Hair follicle dermal papilla cell (primary cell): ENCODE data around the gene IGFBP4. TPM values are rescaled to one million over a fixed set of nuclear protein-coding genes. Genes with fewer than 3 reads are reported as not detected.

Experiments used
- total RNA-seq: library from RNA; depleted of rRNA; stranded (reverse); fragments of >200 nt; gene quantifications from 2 replicates; pipeline ENCODE4 v1.2.3, GENCODE V29; 2012

IGFBP4 gene
- total RNA-seq, result 168 and 230 TPM in 2 replicates

GRCh38 chr17:40443196-40443987 is at the start of gene IGFBP4:
TSS of gene IGFBP4 (plus strand) at chr17:40443450. CDS start at chr17:40443736, 286 bp downstream.

DNA sequence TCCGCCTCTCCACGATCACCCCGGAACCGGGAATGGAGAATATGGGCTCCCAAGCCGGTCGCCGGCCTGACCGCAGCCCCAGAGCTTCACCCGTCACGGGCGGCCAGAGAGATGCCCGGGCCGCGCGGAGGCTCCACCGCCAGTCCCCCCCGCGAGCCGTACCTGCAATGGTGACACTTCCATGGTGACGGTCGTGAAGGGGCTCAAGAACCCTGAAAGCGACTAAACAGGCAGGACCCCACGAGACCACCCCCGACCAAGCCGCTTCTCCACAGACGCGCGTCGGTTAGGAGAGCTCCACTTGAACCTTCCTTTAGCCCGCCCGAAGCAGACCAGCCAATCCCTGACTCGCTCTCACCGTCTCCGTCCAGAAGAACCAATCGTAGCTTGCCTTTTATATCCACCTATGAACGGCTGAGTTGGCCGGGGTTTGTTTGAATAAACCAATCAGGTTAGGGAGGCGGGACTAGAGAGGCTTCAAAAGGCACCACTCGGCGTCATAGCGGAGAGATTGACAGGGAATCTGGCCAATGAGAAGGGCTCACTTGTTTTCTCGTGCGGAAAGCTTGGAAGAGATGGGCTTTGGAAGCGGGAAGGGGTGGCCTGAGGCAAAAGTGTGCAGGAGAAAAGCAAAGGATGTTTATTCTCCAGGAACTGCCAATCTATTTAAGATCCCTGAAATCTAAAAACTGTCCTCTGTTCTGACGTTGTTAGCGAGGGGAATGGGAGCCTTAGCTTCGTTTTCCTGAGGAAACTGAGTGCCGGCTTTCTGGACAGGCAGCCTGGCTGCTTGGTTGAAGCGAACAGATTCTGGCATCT is 25.4 kb upstream of the IGFBP4 start, which contains the start of gene TOP2A:
Gene TOP2A, minus strand, starts transcription at position 288 of the 819 bp plus-strand sequence. Its CDS starts 105 bp downstream, at position 183.

GRCh38 chr17:40501499-40501911 is 58.3 kb downstream of the IGFBP4 start, which contains the start of gene TNS4:
TSS of gene TNS4 (minus strand) at chr17:40501623. CDS start at chr17:40496425, 5,198 bp downstream.

Other genes starting within 250 kb of the IGFBP4 start
- 9.5 and 10.4 TPM in 2 replicates for gene WIPF2, start 224.1 kb upstream of the IGFBP4 start, total RNA-seq
- gene CDC6, start 155.6 kb upstream of the IGFBP4 start, total RNA-seq, result 2.3 and 2.9 TPM in 2 replicates
- 25.0 and 27.6 TPM in 2 replicates for gene RARA, start 134.3 kb upstream of the IGFBP4 start, total RNA-seq
- 7.6 and 7.8 TPM in 2 replicates for gene GJD3, start 78.7 kb upstream of the IGFBP4 start, total RNA-seq
- 6.8 and 8.4 TPM in 2 replicates for gene TOP2A, start 25.6 kb upstream of the IGFBP4 start, total RNA-seq
- 0.24 and 0.32 TPM in 2 replicates for gene TNS4, start 58.2 kb downstream of the IGFBP4 start, total RNA-seq
- gene CCR7, start 122.0 kb downstream of the IGFBP4 start, total RNA-seq, result not detected in 2 replicates
- 90.9 and 91.8 TPM in 2 replicates for gene SMARCE1, start 204.4 kb downstream of the IGFBP4 start, total RNA-seq
- not detected in 2 replicates for gene KRT222, start 221.7 kb downstream of the IGFBP4 start, total RNA-seq